GM21576 (cell line): ENCODE measurements around the gene C1orf94.

Experiments used
- ATAC-seq: cut with Tn5 transposase; IDR thresholded peaks from one replicate; pipeline ENCODE4 v1.9.1; 2021; ENCODE audit warnings: mild to moderate bottlenecking, moderate library complexity; ENCODE audit not compliant: unreplicated experiment

Gene C1orf94

GRCh38 chr1:34250342-34250741, 73.6 kb downstream of the C1orf94 start:
- no peak for ATAC-seq

- ATAC-seq = no peak
Observed at GRCh38 chr1:34262023-34262853, 85.5 kb downstream of the C1orf94 start.

GRCh38 chr1:34262921-34263320, 86.2 kb downstream of the C1orf94 start:
- ATAC-seq = no peak

- no peak for ATAC-seq
Observed at GRCh38 chr1:34263406-34263805, 86.7 kb downstream of the C1orf94 start.

GRCh38 chr1:34265396-34265795, 88.7 kb downstream of the C1orf94 start:
- ATAC-seq = no peak

- no peak for ATAC-seq
Observed at GRCh38 chr1:34266127-34266951, 89.6 kb downstream of the C1orf94 start.

GRCh38 chr1:34267326-34267725, 90.6 kb downstream of the C1orf94 start:
- no peak for ATAC-seq

GRCh38 chr1:34268311-34268954, 91.7 kb downstream of the C1orf94 start:
- no peak for ATAC-seq
